ENCODE measurements around the gene ABHD2. TPM values are rescaled to one million over a fixed set of nuclear protein-coding genes. Genes with fewer than 3 reads are reported as not detected.
"Not testable (repeated sequence)": the region's sequence is repeated elsewhere in the genome, so short reads cannot be mapped to it uniquely, and the experiment has no call there.

The ABHD2 gene
- total and polyA plus RNA-seq, 2 donors: 5.6 to 13.7 TPM

DNA sequence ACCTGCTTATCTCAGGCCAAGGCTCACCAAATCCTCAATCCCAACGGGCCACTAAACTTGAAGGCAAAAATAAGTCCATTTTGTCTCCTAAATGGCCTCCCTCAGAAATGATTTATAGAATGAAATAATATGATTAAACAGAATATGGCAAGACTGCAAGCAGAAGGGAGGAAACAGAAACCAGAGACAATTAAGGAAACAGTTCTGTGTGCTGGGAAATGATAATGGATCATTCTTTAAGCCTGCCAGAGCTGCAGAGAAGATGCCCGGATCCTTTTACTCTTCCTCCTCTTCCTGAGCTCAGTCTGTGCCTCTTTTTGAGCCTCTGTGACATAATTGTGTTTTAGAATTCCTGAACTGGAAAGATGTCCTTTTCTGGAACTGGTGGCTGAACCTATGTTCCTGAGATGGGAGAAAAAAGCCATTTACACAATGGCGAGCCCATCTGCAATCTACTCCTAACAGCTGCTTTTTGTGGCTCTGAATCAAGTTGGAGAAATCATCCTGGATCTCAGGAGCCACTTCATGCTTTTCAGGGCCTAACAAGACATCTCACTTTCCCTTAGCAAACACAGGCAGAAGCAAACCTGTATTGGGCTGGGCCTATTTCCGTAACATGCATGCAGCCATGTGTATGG, 2.8 kb upstream of the ABHD2 start:
- no peaks in the 10 kb centered on the region for H3K9me3 ChIP-seq (ENCODE audit: control insufficient read depth in 2 of 2, insufficient read depth in 1 of 2, low read length in 1 of 2)
- WGBS: 72% methylated on average over 4 of the region's 4 CpGs
- no peak overlapping the region for H3K27ac ChIP-seq (ENCODE audit: low read depth in 1 of 2, low read length in 1 of 2)
- H3K4me3 ChIP-seq (ENCODE audit: low read length in 2 of 2): no peak overlapping the region
- no peak for DNase-seq (ENCODE audit: low read depth in 6 of 9, low spot score in 9 of 9)
- H3K27me3 ChIP-seq (ENCODE audit: control insufficient read depth in 2 of 2, insufficient read depth in 1 of 2, low read length in 1 of 2): no peaks in the 10 kb centered on the region
- H3K4me1 ChIP-seq (ENCODE audit: control insufficient read depth in 2 of 2, insufficient read depth in 2 of 2, low read length in 2 of 2): peaks cover 15 to 23% of the 10 kb centered on the region in 2 donors
- no peaks in the 10 kb centered on the region for H3K36me3 ChIP-seq (ENCODE audit: control insufficient read depth in 2 of 2, insufficient read depth in 2 of 2, low read length in 1 of 2)

DNA sequence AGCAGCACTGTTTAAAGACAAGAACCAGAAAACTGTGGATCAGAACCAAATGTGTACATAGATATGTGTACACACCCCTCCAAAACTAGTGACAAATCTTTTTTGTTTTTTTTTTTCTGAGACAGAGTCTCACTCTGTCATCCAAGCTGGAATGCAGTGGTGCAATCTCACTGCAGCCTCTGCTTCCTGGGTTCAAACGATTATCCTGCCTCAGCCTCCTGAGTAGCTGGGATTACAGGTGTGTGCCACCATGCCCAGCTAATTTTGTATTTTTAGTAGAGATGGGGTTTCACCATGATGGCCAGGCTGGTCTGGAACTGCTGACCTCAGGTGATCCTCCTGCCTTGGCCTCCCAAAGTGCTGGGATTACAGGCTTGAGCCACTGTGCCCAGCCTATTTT, 2.3 kb upstream of the ABHD2 start:
- H3K36me3 ChIP-seq (ENCODE audit: control insufficient read depth in 2 of 2, insufficient read depth in 2 of 2, low read length in 1 of 2); H3K4me3 ChIP-seq (ENCODE audit: low read length in 2 of 2); H3K9me3 ChIP-seq (ENCODE audit: control insufficient read depth in 2 of 2, insufficient read depth in 1 of 2, low read length in 1 of 2); H3K27ac ChIP-seq (ENCODE audit: low read depth in 1 of 2, low read length in 1 of 2); H3K27me3 ChIP-seq (ENCODE audit: control insufficient read depth in 2 of 2, insufficient read depth in 1 of 2, low read length in 1 of 2); DNase-seq (ENCODE audit: low read depth in 6 of 9, low spot score in 9 of 9): not testable (repeated sequence)
- peaks cover 15 to 27% of the 10 kb centered on the region in 2 donors for H3K4me1 ChIP-seq (ENCODE audit: control insufficient read depth in 2 of 2, insufficient read depth in 2 of 2, low read length in 2 of 2)
- WGBS: 83% methylated on average over 1 of the region's 1 CpG

DNA sequence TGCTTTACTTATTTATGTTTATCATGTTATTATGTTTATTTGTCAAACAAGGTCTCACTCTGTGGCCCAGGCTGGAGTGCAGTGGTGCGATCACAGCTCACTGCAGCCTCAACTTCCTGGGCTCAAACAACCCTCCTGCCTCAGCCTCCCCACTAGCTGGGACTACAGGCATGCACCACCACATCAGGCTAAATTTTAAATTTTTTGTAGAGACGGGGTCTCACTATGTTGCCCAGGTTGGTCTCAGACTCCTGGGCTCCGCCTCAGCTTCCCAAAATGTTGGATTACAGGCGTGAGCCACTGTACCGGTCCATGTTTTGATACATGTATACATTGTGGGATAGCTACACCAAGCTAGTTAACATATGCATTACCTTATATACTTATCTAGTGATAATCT, 1.9 kb upstream of the ABHD2 start:
- DNase-seq (ENCODE audit: low read depth in 6 of 9, low spot score in 9 of 9); H3K9me3 ChIP-seq (ENCODE audit: control insufficient read depth in 2 of 2, insufficient read depth in 1 of 2, low read length in 1 of 2); H3K27me3 ChIP-seq (ENCODE audit: control insufficient read depth in 2 of 2, insufficient read depth in 1 of 2, low read length in 1 of 2); H3K27ac ChIP-seq (ENCODE audit: low read depth in 1 of 2, low read length in 1 of 2); H3K36me3 ChIP-seq (ENCODE audit: control insufficient read depth in 2 of 2, insufficient read depth in 2 of 2, low read length in 1 of 2); H3K4me3 ChIP-seq (ENCODE audit: low read length in 2 of 2): not testable (repeated sequence)
- 99% methylated on average over 5 of the region's 5 CpGs for WGBS
- peaks cover 17 to 30% of the 10 kb centered on the region in 2 donors for H3K4me1 ChIP-seq (ENCODE audit: control insufficient read depth in 2 of 2, insufficient read depth in 2 of 2, low read length in 2 of 2)

- H3K27me3 ChIP-seq (ENCODE audit: control insufficient read depth in 2 of 2, insufficient read depth in 1 of 2, low read length in 1 of 2): no peaks in the 10 kb centered on the region
- no peaks in the 10 kb centered on the region for H3K9me3 ChIP-seq (ENCODE audit: control insufficient read depth in 2 of 2, insufficient read depth in 1 of 2, low read length in 1 of 2)
- H3K27ac ChIP-seq (ENCODE audit: low read depth in 1 of 2, low read length in 1 of 2): peak overlapping the region; percentile 71 to 73
- WGBS: 77% methylated on average over 13 of the region's 13 CpGs
- no peak for DNase-seq (ENCODE audit: low read depth in 6 of 9, low spot score in 9 of 9)
- H3K4me3 ChIP-seq (ENCODE audit: low read length in 2 of 2): peak overlapping the region; percentile 90 to 98
- no peaks in the 10 kb centered on the region for H3K36me3 ChIP-seq (ENCODE audit: control insufficient read depth in 2 of 2, insufficient read depth in 2 of 2, low read length in 1 of 2)
- peaks cover 24 to 33% of the 10 kb centered on the region in 2 donors for H3K4me1 ChIP-seq (ENCODE audit: control insufficient read depth in 2 of 2, insufficient read depth in 2 of 2, low read length in 2 of 2)
Measured at GRCh38 chr15:89087161-89087829, 961 bp upstream of the ABHD2 start.

DNA sequence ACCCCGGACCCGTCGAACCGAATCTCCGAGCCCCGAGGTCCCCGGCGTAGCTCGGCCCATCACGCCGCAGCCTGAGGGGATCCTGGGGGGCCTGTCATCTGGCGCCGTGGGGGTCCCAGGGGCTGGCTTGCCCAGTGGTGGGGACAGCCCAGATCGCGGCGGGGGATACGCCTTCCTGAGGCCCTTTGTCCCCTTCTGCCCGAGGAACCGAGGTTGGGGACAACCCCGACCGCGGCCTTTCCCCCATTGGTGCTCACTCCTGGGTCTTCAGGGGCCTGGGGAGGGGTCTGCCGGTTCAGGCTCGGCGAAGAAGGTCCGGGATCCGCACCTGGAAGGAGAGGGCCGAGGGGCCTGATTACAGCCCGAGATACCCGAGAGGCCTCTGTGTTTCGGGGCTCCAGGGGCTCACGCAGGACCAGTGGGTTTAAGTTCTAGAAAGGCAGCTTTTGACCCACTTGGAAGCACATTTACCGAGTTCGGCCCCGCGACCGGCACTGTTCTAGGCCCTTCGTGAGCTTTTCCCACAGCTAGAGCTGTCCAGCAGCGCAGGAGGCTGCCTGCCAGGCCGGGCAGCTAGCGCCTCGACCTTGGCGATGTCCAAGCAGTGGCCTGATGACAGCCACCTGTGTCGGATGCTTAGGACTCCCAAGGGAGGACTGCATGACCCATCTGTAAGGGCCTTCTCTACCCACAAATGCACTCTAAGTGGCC, 504 bp downstream of the ABHD2 start:
- 15% methylated on average over 44 of the region's 44 CpGs for WGBS
- Histone ChIP-seq H3K4me1 (ENCODE audit: control insufficient read depth in 2 of 2, insufficient read depth in 2 of 2, low read length in 2 of 2) (peaks cover 24 to 33% of the 10 kb centered on the region in 2 donors), H3K27ac (ENCODE audit: low read depth in 1 of 2, low read length in 1 of 2) (peak overlapping the region in 1 of 2 donors; percentile 1), H3K36me3 (ENCODE audit: control insufficient read depth in 2 of 2, insufficient read depth in 2 of 2, low read length in 1 of 2) (peaks cover 0 to 2% of the 10 kb centered on the region in 2 donors), H3K9me3 (ENCODE audit: control insufficient read depth in 2 of 2, insufficient read depth in 1 of 2, low read length in 1 of 2) (no peaks in the 10 kb centered on the region), H3K4me3 (ENCODE audit: low read length in 2 of 2) (peak overlapping the region; percentile 90 to 98), H3K27me3 (ENCODE audit: control insufficient read depth in 2 of 2, insufficient read depth in 1 of 2, low read length in 1 of 2) (no peaks in the 10 kb centered on the region)
- peak in 1 of 9 donors; percentile 15 for DNase-seq (ENCODE audit: low read depth in 6 of 9, low spot score in 9 of 9)

DNA sequence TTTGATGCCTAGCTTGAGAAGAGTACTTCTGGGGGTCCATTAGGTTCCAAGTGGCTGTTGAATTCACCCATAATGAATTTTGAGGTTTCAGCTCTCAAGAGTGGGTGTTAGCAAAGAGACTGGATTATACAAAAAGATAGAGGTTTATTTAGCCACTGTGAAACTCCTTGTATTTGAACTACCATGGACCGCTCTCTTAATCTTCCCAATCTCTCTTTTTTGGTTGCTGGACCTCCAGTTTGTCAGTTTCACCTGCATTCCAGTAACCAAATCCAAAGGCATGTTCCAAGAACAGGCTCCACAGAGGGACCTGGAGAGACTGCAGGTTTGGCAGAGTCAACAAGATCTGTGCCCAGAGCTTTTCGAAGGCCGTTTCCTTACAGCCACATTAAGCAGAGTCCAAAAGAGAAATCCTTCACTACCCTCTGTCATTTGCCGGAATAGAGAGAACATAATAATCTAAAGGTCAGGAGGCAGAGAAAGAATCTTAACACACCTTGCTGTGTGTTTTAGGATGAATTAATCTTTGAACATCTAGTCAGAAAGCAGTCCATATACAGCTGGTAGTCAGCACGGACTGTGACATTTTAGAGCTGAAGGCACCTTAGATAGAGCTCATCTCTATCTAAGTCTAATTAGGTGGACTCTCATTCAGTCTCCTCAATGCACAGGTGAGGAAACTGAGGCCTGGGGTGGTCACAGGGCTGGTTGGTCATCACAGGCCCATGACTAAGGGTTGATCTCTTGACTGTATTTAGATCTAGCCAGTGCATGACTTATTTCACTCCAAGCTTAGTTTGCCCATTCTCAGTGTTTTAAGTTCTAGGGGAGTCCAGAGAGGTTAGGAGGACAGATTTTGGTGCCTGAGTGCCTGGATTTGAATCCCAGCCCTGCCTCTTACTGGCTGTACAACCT, 1.3 kb downstream of the ABHD2 start:
- Histone ChIP-seq H3K36me3 (ENCODE audit: control insufficient read depth in 2 of 2, insufficient read depth in 2 of 2, low read length in 1 of 2) (peaks cover 0 to 2% of the 10 kb centered on the region in 2 donors), H3K4me1 (ENCODE audit: control insufficient read depth in 2 of 2, insufficient read depth in 2 of 2, low read length in 2 of 2) (peaks cover 24 to 33% of the 10 kb centered on the region in 2 donors), H3K27ac (ENCODE audit: low read depth in 1 of 2, low read length in 1 of 2) (peak overlapping the region; percentile 3 to 43), H3K27me3 (ENCODE audit: control insufficient read depth in 2 of 2, insufficient read depth in 1 of 2, low read length in 1 of 2) (no peaks in the 10 kb centered on the region), H3K9me3 (ENCODE audit: control insufficient read depth in 2 of 2, insufficient read depth in 1 of 2, low read length in 1 of 2) (no peaks in the 10 kb centered on the region), H3K4me3 (ENCODE audit: low read length in 2 of 2) (peak overlapping the region; percentile 90 to 98)
- DNase-seq (ENCODE audit: low read depth in 6 of 9, low spot score in 9 of 9): peak in 1 of 9 donors; percentile 4
- 97% methylated on average over 5 of the region's 5 CpGs for WGBS

DNA sequence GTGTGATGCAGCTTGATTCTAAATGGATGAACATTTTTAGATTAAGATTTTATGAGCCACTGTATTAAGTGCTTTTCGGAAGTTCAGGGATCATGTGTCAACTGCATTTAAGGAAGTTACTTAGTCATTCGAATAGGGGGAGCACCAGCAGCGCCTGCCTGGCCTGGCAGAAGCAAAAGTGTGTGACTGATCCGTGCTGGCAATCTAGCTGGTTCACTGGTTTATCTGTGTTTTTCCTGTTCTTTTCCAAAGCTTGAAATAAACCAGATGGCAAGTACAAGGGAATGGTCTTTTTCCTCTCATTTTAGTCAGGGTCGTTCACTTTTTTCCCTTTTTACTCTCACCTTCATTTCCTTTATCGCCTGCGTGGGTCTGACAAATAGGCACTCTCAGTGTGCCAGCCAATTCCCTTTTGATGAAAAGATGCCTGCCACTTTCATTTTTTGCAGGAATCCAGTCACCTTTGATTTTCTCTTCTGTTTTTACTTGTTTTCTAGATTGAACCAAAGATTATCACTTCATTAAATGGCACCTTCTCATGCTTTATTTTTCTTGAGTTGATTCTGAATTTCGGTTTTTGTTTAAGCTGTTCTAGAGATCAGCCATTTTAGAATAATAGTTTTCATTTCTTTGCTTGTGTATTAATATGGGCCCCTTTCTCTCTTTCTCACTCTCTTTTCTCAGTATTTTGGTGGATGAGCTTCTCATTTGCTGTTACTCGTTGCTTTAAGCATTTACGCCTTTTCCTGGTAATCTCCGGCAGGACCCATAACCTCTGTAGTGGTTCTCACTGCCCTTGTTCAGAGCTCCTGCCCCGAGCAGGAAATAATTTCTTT, 2.8 kb downstream of the ABHD2 start:
- Histone ChIP-seq H3K9me3 (ENCODE audit: control insufficient read depth in 2 of 2, insufficient read depth in 1 of 2, low read length in 1 of 2) (no peaks in the 10 kb centered on the region), H3K36me3 (ENCODE audit: control insufficient read depth in 2 of 2, insufficient read depth in 2 of 2, low read length in 1 of 2) (peaks cover 2% of the 10 kb centered on the region in 2 donors), H3K4me3 (ENCODE audit: low read length in 2 of 2) (peak overlapping the region in 1 of 2 donors; percentile 36), H3K27ac (ENCODE audit: low read depth in 1 of 2, low read length in 1 of 2) (peak overlapping the region in 1 of 2 donors; percentile 65), H3K27me3 (ENCODE audit: control insufficient read depth in 2 of 2, insufficient read depth in 1 of 2, low read length in 1 of 2) (no peaks in the 10 kb centered on the region), H3K4me1 (ENCODE audit: control insufficient read depth in 2 of 2, insufficient read depth in 2 of 2, low read length in 2 of 2) (peaks cover 24 to 33% of the 10 kb centered on the region in 2 donors)
- DNase-seq (ENCODE audit: low read depth in 6 of 9, low spot score in 9 of 9): peak in 4 of 9 donors; percentile 12 to 53 (median 18)
- WGBS: 35% methylated on average over 12 of the region's 12 CpGs

- peak overlapping the region in 1 of 2 donors; percentile 36 for H3K4me3 ChIP-seq (ENCODE audit: low read length in 2 of 2)
Measured at GRCh38 chr15:89091627-89092220, 3.5 kb downstream of the ABHD2 start.

More at GRCh38 chr15:89091627-89092220, 3.5 kb downstream of the ABHD2 start:
- peaks cover 24 to 33% of the 10 kb centered on the region in 2 donors for H3K4me1 ChIP-seq (ENCODE audit: control insufficient read depth in 2 of 2, insufficient read depth in 2 of 2, low read length in 2 of 2)
- WGBS: 98% methylated on average over 1 of the region's 1 CpG
- DNase-seq (ENCODE audit: low read depth in 6 of 9, low spot score in 9 of 9): no peak
- no peaks in the 10 kb centered on the region for H3K9me3 ChIP-seq (ENCODE audit: control insufficient read depth in 2 of 2, insufficient read depth in 1 of 2, low read length in 1 of 2)
- no peaks in the 10 kb centered on the region for H3K27me3 ChIP-seq (ENCODE audit: control insufficient read depth in 2 of 2, insufficient read depth in 1 of 2, low read length in 1 of 2)
- peaks cover 2% of the 10 kb centered on the region in 2 donors for H3K36me3 ChIP-seq (ENCODE audit: control insufficient read depth in 2 of 2, insufficient read depth in 2 of 2, low read length in 1 of 2)
- H3K27ac ChIP-seq (ENCODE audit: low read depth in 1 of 2, low read length in 1 of 2): peak overlapping the region in 1 of 2 donors; percentile 32
